Stomach (tissue), 9 donors: ENCODE data around the gene TRIM24. TPM values are rescaled to one million over a fixed set of nuclear protein-coding genes. Genes with fewer than 3 reads are reported as not detected.

Experiments used
- DNase-seq, 2 donors: peaks; one replicate each; pipeline versions ENCODE4 v3.0.0 to v3.0.0-alpha.2; 2013 to 2019
- H3K27ac ChIP-seq, 5 donors: fragments of 200-600 bp in 4 of 5; sonication (generic) in 4 of 5; one replicate each; pipeline ENCODE4 v1.5.1; 2013 to 2019; ENCODE audit warnings: mild to moderate bottlenecking in 1 of 5, moderate library complexity in 1 of 5
- H3K27me3 ChIP-seq, 3 donors: fragments of 200-600 bp; sonication (generic); one replicate each; pipeline ENCODE4 v1.5.1; 2017 to 2019; ENCODE audit warnings: mixed run types in 1 of 3
- H3K36me3 ChIP-seq, 4 donors: fragments of 200-600 bp; sonication (generic); 1 replicate in 3 of 4; 2 replicates in 1 of 4; pipeline ENCODE4 v1.5.1; 2016 to 2019
- H3K4me1 ChIP-seq, 4 donors: fragments of 200-600 bp; sonication (generic); one replicate each; pipeline ENCODE4 v1.5.1; 2016 to 2019
- H3K4me3 ChIP-seq, 4 donors: fragments of 200-600 bp; sonication (generic) in 3 of 4; one replicate each; pipeline ENCODE4 v1.5.1; 2016 to 2019; ENCODE audit warnings: mild to moderate bottlenecking in 1 of 4
- H3K9me3 ChIP-seq, 4 donors: fragments of 200-600 bp; sonication (generic); one replicate each; pipeline ENCODE4 v1.5.1; 2016 to 2019
- CTCF ChIP-seq, 7 experiments: fragments of 450-650 bp in 4 of 7; fragments of 200-600 bp in 3 of 7; sonication (generic) in 3 of 7; IDR thresholded peaks; one replicate each; pipeline ENCODE4 v1.5.1; 2016 to 2019; ENCODE audit warnings: antibody characterized with exemption in 7 of 7, control low read depth in 2 of 7, mild to moderate bottlenecking in 1 of 7
- EP300 ChIP-seq: sonication (generic); formaldehyde crosslinking; IDR thresholded peaks from one replicate; pipeline ENCODE4 v1.6.1; 2017; ENCODE audit warnings: antibody characterized with exemption
- POLR2A ChIP-seq, 4 donors: fragments of 450-650 bp; IDR thresholded peaks; one replicate each; pipeline ENCODE4 v1.6.1; 2016; ENCODE audit warnings: antibody characterized with exemption in 4 of 4, control low read depth in 2 of 4, mild to moderate bottlenecking in 1 of 4, moderate library complexity in 1 of 4
- POLR2AphosphoS5 ChIP-seq, 3 donors: sonication (generic); formaldehyde crosslinking; IDR thresholded peaks; one replicate each; pipeline ENCODE4 v1.6.1; 2016; ENCODE audit warnings: antibody characterized with exemption in 3 of 3
- WGBS, 5 donors: extraction: QIAGEN DNeasy Blood & Tissue Kit in 3 of 5; methylation state at CpG; one replicate each; pipeline versions ENCODE4 v1.1.5 to v1.1.7; 2013 to 2018; 5-methylcytosine and 5-hydroxymethylcytosine counted together
- intact Hi-C: fragments of 100-400 bp; cut with DNase I; formaldehyde crosslinking; loops from one replicate; pipeline ENCODE4 v1.15.1; 2023; ENCODE audit warnings: low total_unique reads
- polyA plus RNA-seq, 3 donors: library from polyadenylated mRNA; stranded (reverse); fragments of 200-250 nt; gene quantifications; one replicate each; pipeline ENCODE4 v1.2.3, GENCODE V29; 2013
- total RNA-seq, 5 donors: library from RNA; depleted of rRNA; stranded (reverse); fragments of >200 nt; gene quantifications; one replicate each; pipeline versions ENCODE4 v1.1.0 to v1.2.3, GENCODE V29; 2014 to 2016
- donor health status: healthy with polysubstance abuse.
- donor health status: Bipolar disorder and iron deficiency.
- donor health status: healthy.

Gene TRIM24
- total and polyA plus RNA-seq, 8 donors, result 5.5 to 32.0 (median 11.9) TPM

- H3K27me3 ChIP-seq, result no peaks in the 10 kb centered on the region
- H3K9me3 ChIP-seq, result no peaks in the 10 kb centered on the region
- intact Hi-C loops, result no loop called here
- H3K4me3 ChIP-seq, result no peak overlapping the region
- no peaks in the 10 kb centered on the region for H3K36me3 ChIP-seq
- DNase-seq, result peak in 1 of 2 donors; percentile 65
- no peak overlapping the region for H3K27ac ChIP-seq
- WGBS, 5 donors, result 54 to 75% (median 69%) methylated on average over 12 of the region's 12 CpGs
- TF ChIP-seq POLR2A (IDR thresholded peaks at IDR 0.05), result no peak
- no peak for TF ChIP-seq POLR2AphosphoS5 (IDR thresholded peaks at IDR 0.05)
- no peak for TF ChIP-seq EP300
- no peak for TF ChIP-seq CTCF (IDR thresholded peaks at IDR 0.05)
- H3K4me1 ChIP-seq, result no peaks in the 10 kb centered on the region
These were observed 148.2 kb downstream of the TRIM24 start for GRCh38 chr7:138608275-138608674.

GRCh38 chr7:138610671-138611170, 150.7 kb downstream of the TRIM24 start:
- peak in 1 of 2 donors; percentile 81 for DNase-seq
- 64 to 78% (median 74%) methylated on average over 7 of the region's 7 CpGs for WGBS, 5 donors
- no peak overlapping the region for H3K27ac ChIP-seq

GRCh38 chr7:138613630-138614029, 153.6 kb downstream of the TRIM24 start:
- no peaks in the 10 kb centered on the region for H3K27me3 ChIP-seq
- DNase-seq, result peak in 1 of 2 donors; percentile 9
- 62 to 83% (median 70%) methylated on average over 2 of the region's 2 CpGs for WGBS, 5 donors
- no peaks in the 10 kb centered on the region for H3K9me3 ChIP-seq
- H3K27ac ChIP-seq, result no peak overlapping the region
- H3K36me3 ChIP-seq, result no peaks in the 10 kb centered on the region
- intact Hi-C loops, result no loop called here
- no peak for TF ChIP-seq CTCF (IDR thresholded peaks at IDR 0.05)
- no peak for TF ChIP-seq POLR2A (IDR thresholded peaks at IDR 0.05)
- TF ChIP-seq POLR2AphosphoS5 (IDR thresholded peaks at IDR 0.05), result no peak
- no peak for TF ChIP-seq EP300
- peaks cover 0 to 7% (median 3%) of the 10 kb centered on the region in 4 donors for H3K4me1 ChIP-seq
- H3K4me3 ChIP-seq, result no peak overlapping the region

More at GRCh38 chr7:138610671-138611170, 150.7 kb downstream of the TRIM24 start:
- Histone ChIP-seq H3K9me3 (no peaks in the 10 kb centered on the region), H3K4me1 (peaks cover 0 to 7% (median 3%) of the 10 kb centered on the region in 4 donors), H3K4me3 (no peak overlapping the region), H3K27me3 (no peaks in the 10 kb centered on the region), H3K36me3 (no peaks in the 10 kb centered on the region)
- TF ChIP-seq CTCF (IDR thresholded peaks at IDR 0.05), result no peak
- no peak for TF ChIP-seq POLR2A (IDR thresholded peaks at IDR 0.05)
- intact Hi-C loops, result no loop called here

GRCh38 chr7:138616085-138616484, 156.0 kb downstream of the TRIM24 start:
- H3K27me3 ChIP-seq, result no peaks in the 10 kb centered on the region
- 91 to 97% (median 96%) methylated on average over 6 of the region's 6 CpGs for WGBS, 5 donors
- no peak overlapping the region for H3K27ac ChIP-seq
- intact Hi-C loops, result no loop called here
- DNase-seq, result no peak
- no peaks in the 10 kb centered on the region for H3K36me3 ChIP-seq
- H3K4me3 ChIP-seq, result no peak overlapping the region
- TF ChIP-seq POLR2A (IDR thresholded peaks at IDR 0.05) (no peak), CTCF (IDR thresholded peaks at IDR 0.05) (no peak), EP300 (no peak), POLR2AphosphoS5 (IDR thresholded peaks at IDR 0.05) (no peak)
- H3K4me1 ChIP-seq, result peaks cover 0 to 7% (median 3%) of the 10 kb centered on the region in 4 donors
- no peaks in the 10 kb centered on the region for H3K9me3 ChIP-seq
